DMS 273 (cell line): ENCODE results near the gene CST6.

Experiments
- DNase-seq: peaks from one replicate; lab custom pipeline; 2025; ENCODE audit not compliant: unreplicated experiment; lab: John Stamatoyannopoulos, UW

CST6 gene, protein sequence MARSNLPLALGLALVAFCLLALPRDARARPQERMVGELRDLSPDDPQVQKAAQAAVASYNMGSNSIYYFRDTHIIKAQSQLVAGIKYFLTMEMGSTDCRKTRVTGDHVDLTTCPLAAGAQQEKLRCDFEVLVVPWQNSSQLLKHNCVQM

DNA sequence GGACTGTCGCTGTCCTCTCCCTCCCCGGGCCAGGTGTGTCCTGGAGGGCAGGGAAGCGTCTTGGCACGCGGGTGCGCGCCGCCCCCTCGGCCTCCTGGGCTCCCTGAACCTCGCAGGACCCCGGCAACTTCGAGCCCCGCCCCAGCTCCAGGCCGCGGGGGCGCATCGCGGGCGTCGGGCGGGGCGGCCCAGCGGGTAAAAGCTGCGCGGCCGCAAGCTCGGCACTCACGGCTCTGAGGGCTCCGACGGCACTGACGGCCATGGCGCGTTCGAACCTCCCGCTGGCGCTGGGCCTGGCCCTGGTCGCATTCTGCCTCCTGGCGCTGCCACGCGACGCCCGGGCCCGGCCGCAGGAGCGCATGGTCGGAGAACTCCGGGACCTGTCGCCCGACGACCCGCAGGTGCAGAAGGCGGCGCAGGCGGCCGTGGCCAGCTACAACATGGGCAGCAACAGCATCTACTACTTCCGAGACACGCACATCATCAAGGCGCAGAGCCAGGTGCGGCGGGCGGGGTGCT is at the start of gene CST6:
CST6 (plus strand) TSS at position 224 of the 519 bp plus-strand sequence; CDS start at position 261, 37 bp downstream.
- no peak for DNase-seq

DNA sequence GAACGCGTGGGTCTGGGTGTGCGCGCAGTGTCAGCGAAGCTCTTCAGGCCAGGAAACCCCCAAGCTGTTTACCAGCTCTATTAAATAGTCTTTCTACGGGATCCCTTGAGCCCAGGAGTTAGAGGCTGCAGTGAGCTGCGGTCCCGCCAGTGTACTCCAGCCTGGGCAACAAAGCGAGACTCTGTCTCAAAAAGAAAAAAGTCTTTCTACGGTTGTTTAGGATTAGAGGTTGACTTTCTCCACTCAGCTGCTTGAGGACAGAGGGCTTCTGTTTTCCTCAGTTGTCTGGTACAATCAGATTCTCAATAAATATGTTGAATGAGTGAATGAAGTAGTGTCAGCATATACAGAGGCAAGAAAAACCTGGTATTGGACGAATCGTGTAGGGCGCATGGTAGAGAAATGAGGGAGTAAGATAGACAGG is 49.7 kb upstream of the CST6 start:
- DNase-seq = no peak

DNA sequence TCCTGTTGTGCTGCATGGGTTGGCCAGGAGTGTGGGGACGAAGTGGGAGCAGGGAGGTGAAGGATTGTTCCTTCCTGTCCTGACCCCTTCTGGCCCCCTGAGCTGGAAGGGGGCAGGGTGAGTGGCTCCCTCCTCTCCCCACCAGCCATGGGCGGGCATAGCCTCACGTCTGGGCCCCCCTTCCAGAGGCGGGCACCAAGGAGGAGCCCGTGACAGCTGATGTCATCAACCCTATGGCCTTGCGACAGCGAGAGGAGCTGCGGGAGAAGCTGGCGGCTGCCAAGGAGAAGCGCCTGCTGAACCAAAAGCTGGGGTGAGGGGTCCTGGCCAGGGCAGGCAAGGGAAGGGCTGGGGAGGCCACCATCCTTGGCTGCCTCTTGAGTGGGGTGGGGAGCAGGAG is 46.9 kb upstream of the CST6 start:
- DNase-seq = no peak

DNA sequence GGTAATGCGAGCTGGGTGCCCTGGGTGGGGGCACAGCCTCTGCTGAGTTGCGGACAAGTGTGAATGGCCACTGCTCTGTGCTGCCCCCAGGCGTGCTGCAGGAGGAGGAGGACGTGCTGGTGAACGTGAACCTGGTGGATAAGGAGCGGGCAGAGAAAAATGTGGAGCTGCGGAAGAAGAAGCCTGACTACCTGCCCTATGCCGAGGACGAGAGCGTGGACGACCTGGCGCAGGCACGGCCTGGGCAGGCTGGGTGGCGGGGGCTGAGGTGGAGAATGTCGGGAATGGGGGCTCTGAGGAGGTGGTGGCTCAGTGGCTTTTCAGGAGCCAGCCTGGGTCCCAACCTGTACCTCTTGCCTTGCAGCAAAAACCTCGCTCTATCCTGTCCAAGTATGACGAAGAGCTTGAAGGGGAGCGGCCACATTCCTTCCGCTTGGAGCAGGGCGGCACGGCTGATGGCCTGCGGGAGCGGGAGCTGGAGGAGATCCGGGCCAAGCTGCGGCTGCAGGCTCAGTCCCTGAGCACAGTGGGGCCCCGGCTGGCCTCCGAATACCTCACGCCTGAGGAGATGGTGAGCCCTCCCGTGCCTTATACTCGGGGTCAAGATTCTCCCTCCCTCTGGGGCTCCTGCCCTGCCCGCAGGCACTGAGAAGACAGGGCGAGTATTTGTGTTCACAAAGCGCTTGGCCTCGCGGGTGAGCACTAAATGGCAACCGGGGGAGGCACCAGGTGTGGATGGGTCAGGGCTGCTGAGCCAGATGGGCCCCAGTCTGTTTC is 45.6 kb upstream of the CST6 start:
- DNase-seq = peak; percentile 75

DNA sequence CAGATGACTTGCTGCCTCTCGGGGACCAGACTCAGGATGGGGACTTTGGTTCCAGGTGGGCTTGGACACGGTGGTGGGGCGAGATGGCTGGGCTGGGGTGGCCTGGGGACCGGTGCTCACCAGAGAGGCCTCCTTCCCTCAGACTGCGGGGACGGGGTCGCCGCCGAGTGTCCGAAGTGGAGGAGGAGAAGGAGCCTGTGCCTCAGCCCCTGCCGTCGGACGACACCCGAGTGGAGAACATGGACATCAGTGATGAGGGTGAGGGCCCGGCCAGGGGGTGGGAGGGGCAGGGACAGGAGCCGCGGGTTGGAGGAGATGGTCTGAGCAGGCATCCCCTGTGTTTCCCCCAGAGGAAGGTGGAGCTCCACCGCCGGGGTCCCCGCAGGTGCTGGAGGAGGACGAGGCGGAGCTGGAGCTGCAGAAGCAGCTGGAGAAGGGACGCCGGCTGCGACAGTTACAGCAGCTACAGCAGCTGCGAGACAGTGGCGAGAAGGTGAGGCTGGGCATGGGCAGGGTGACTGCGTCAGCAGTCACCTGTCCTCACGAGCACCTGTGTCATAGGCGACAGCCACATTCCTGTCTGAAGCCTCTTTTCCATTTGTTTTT is 44.4 kb upstream of the CST6 start:
- no peak for DNase-seq

DNA sequence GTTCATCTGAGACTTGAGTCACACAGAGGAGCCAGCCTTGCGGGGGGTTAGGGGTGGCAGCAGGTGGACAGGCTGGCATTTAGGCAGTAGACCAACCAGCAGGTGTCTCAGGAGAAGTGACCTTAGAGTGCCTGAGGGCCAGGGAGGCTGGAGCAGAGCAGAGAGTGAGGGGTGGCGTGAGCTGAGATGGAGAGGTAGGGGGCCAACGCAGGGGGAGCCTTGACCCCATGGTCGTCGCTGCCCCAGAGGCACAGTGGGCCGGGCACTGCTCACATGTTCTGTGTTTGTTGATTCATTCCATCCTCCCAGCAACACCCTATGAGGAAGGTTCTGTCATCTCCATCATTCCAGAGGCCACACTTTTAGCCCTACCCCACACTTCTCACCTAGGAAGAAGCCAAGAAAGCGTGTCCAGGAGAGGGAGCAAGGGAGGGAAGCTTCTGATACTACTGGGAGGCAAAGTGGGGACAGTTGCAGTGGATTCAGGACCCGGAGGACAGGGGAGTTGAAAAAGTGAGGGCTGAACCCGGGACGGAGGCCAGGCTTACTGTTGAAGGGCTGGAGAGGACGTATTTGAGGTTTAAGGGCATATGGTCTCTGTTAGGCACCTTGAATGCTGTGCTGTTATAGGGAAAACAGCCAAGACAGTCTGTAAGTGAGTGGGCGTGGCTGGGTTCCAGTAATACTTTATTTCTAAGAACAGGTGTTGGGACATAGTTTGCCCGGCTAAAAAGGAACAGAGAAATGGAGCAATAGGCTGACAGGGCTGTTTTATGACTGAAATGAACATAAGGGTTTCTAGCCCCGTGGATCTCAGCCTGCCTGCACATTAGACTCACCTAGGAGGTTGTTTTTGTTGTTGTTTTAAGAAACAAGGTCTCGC is 43.0 kb upstream of the CST6 start:
- no peak for DNase-seq

DNA sequence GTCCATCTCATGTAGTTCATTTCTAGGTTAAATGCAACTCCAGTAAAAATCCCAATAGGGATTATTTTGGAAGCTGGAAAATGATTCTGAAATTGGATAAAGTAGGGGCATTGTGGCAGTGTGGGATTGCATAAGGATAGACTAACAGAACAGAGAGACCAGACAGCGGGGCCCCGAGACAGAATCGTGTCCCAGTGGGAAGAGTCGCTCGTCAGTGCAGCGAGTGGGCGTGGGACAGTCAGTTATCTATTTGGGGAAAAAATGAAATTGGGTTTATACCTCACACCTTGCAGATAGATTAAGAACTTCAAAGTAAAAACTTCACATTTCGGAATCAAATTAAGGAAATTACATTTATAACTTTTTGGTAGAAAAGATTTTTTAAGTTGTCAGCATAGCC is 39.7 kb upstream of the CST6 start:
- no peak for DNase-seq

DNA sequence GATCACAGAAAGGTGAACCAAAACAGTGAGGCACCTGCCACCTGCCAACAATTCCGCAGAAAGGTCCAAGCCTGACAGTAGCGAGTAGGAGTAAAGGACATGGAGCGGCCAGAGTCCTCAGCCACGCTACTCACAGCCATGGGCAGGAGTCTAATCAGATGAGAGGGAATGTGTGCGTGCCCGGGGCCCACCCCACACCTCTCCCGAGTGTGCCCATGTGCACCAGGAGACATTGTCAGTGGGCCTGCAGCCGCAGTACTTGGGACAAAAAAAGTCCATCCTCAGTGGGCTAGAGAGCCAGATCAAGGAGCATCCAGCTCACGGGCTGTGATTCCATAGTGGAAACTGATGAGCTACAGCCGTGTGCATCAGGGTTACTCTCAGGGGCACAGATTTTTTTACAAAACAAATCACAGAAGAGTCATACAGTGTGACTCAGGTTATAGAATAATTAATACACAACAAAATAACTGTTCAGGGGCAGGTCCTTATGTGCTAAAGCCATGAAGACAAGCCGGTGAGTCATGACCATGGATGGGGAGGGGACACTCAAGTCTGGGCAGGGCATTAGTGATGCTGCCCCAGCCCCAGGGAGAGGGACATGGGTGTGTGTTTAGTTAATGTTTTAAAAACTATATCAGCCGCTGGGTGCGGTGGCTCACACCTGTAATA is 38.2 kb upstream of the CST6 start:
- no peak for DNase-seq

DNA sequence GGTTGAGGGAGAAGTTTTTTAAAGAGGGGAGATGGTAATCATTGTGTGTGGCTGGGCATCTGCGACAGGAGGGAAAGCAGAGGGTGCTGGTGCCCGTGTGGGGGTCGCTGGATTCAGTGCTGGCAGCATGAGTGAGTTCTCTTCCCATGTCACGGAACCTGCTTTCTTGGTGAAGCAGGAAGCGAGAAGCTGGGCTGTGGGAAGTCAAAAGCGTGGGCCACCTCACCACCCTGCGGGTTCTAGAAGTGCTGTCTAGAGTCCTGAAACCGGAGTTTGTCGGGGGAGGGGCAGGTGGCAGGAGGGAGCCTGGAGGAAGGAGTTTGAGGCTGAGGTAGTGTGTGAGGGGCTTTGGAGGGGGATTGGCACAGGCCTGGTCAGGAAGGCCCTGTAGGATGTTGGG is 36.0 kb upstream of the CST6 start:
- DNase-seq = no peak

DNA sequence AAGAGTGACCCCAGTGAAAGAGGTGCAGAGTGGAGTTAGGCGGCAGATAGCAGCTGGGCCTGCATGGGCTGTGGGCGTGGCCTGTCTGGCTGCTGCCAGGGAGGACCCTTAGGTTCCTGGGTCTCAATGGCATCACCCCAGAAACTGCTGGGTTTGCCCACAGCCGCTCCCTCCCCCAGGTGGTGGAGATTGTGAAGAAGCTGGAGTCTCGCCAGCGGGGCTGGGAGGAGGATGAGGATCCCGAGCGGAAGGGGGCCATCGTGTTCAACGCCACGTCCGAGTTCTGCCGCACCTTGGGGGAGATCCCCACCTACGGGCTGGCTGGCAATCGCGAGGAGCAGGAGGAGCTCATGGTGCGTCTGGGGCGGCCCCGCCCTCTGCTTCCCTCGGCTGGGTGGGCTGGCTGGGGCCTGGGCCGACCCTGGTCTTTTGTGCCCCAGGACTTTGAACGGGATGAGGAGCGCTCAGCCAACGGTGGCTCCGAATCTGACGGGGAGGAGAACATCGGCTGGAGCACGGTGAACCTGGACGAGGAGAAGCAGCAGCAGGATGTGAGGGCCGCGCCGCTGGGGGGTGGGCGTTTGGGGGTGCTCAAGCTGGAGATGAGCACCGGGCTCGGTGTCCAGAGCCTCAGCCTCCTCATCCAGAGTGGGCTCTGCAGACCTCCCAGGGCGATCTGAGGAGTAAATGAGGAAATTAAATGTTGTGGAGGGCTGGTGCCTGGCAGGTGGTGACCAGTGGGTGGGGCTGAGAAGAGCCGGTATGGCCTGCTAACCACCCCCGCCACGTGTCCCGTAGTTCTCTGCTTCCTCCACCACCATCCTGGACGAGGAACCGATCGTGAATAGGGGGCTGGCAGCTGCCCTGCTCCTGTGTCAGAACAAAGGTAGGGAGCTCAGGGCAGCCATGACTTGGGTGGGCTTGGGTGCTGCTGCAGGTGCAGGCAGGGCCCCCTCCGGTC is 35.3 kb upstream of the CST6 start:
- DNase-seq = no peak

DNA sequence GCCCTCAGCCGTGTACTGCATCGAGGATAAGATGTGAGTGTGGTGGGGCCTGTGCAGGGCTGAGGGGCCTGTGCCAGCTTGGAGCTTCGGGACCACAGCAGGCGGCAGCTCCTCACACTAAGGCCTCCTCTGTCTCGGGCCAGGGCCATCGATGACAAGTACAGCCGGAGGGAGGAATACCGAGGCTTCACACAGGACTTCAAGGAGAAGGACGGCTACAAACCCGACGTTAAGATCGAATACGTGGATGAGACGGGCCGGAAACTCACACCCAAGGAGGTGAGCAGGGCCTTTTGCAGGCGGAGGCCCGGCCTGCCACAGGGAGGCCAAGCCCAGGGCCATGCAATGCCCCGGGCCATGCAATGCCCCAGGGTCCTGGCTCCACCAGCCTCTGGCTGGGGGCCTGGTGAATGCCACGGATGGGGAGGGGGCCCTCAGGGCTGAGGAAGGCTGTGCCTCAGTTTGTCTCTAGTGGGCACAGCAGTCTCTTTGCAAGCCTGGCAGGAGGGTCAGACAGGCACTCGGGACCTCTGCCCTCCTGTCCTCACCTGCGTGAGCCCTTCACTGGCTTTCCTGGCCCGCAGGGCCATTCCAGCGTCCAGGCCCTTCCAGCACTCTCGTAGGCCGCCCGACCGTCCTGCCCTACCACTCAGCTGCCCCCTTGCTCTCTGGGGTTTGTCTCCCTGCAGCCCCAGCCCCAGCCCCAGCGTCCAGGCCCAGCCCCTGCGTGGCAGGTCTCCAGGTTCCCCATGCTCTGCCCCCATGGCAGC is 34.0 kb upstream of the CST6 start:
- no peak for DNase-seq

DNA sequence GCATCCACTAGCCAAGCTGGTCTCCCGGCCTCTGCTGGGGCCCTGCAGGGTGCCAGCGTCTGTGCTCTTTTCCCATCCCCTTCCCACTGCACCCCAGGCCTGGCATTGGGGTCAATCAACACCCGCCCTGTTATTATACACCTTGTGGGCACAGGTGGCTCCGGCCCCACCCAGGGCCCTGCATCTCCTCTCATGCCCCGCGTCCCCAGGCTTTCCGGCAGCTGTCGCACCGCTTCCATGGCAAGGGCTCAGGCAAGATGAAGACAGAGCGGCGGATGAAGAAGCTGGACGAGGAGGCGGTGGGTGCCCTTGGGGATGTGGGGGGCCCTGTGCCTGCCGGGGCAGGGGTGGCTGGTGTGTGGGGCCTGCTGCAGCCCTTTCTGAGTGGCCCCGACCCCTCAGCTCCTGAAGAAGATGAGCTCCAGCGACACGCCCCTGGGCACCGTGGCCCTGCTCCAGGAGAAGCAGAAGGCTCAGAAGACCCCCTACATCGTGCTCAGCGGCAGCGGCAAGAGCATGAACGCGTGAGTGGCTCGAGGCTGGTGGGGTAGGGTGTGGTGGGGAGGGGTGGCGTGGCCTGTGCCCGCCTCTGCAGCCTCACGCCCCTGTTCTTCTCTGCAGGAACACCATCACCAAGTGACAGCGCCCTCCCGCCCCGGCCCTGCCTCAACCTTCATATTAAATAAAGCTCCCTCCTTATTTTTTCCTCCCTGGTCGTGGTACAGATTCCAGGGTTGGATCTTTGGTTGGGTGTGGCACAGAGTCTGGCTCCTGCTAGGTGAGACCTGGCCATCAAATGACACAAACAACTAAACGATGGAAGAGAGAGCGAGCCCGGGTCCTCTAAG is 33.2 kb upstream of the CST6 start:
- DNase-seq = no peak

DNA sequence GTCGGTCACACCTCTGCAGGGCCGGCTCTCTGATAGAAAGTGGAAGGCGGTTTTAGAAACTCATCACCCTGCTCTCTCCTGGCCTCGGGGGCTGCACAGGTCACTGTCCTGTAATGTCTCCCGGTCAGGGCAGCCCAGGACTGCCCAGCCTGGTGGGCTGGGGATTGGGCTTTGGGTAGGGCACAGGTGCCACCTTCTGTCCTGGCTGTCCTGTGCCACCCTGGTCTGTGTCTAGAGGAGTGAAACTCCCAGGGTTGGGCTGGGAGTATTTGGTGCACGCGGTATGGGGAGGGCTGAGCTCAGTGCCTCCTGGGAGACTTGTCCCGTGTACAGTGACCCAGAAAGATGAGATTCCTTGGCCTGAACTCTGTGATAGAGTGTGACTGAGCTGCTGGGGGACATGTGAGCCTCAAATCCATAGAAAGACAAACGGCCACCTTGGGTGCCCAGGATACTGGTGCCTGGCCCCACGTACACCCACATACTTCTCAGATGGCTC is 32.5 kb upstream of the CST6 start:
- no peak for DNase-seq

DNA sequence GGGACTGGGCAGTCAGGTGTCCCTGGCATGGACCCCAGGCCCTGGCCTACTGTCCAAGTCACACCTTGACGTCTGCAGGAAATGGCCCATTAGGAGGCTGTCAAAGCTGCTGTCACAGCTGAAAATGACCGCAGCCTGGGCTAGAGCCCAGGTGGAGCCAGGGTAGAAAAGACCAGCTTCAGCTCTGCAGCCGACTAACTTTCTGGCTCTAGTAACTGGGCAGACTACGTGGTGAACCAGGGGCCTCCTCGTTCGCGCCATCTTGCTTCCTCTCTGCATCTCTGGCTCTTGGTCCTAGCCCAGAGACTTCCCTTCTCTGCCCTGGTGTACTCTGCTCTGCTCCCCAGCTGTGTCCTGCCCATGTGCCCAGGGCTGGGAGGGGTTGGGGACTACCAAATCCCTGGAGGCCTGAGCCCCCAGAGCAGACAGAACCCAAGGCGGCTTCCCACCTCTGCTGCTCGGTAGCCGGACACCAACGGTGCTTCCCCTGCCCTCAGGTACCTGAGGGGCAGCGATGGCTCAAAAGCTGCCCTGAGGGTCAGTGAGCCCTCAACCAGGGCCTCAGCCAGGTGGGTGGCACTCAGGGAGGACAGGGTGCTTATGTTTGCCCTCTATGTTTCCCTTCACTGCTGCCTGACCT is 30.6 kb upstream of the CST6 start:
- no peak for DNase-seq

DNA sequence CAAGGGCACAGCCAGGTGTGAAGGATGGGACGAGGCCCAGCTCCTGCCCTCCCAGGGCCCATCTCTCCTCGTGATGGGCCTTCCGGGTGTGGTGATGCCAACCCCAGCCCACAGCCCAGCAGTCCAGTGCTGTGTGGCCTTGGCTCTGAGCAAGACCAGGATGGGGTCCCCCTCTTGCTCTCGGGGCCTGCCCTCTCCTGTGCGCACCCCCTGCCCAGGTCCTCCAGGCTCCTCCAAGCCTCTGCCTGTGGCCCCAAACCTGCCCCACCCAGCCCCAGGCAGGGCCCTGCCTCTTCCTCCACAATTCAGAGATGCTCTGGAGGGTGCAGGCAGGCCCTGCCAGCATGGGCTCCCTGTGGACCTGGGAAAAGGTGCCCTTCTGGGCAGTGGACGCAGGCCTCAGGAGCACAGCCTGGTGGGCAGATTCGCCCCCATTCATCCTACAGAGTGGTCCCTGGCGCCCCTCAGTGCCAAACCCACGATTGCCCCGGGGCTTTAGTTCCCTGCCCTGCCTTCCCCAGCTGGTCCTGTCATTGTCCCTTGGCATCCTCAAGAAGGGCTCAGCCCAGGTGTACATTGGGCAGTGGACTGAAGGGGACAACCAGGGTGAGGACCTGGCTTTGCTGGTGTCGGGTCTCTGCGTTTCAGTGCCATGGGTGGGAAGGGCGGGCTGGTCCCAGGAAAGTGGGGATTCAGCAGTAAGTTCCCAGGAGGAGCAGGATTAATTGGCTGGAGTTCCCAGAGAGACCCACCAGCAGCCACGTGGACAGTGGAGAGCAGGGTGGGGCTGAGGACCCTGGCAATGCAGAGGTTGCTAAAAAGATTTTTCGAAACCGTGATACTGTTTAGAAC is 29.6 kb upstream of the CST6 start:
- no peak for DNase-seq

DNA sequence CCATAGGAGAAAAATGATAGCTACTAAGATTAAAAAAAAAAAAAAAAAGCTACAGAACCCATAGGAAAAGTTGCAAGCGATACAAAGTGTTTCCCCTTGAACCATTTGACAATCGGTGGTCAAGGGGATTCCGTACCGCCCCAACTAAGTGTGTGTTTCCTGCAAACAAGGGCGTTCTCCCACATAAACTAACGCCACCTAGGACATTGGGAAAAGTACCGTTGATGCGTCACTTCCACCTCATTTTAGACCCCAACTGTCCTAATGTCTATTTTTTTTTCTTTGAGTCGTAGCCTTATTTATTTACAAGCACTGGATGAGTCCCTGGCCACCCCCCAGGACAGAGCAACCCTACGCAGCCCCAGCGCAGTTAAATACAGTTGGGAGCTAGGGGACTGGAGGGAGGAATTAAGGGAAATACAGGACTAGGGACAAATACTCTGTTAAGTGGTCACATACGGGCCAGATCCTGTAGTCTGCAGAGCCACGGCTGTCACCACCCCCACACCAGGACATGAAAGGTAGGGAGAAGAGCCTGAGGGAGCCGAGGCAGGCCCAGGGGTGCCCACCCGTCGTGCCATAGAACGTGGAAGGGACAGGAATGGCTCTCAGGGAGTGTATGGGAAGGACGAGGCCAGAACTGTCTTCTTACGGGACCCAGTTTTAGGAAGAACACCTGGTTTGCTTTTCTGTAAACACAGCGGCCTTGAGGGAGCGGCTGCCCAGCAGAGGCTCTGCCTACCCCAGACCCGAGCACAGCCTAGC is 28.8 kb upstream of the CST6 start:
- no peak for DNase-seq
